ENCODE measurements around the gene ATP11A. TPM values are rescaled to one million over a fixed set of nuclear protein-coding genes. Genes with fewer than 3 reads are reported as not detected.

ATP11A gene
- total and polyA plus RNA-seq, 2 donors (not counting 3 experiments of a cell fraction or from before 2014, with no cell fraction given), result 16.5 to 88.1 TPM

DNA sequence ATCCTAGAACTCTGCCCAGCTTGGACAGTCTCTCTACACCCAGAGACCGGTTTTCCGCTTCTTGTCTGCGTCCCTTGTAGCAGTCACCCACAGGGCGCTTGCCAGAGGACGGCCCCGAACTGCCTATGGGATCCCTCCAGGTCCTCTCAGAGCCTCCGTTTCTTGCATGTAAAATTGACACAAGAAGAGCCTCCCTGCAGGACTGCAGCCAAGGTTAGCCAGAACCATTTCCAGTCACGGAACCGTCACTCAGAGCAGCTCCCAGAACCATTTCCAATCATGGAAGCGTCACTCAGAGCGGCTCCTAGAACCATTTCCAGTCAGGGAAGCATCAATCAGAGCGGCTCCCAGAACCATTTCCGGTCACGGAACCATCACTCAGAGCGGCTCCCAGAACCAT lies 65.5 kb downstream of the ATP11A start:
- CTCF ChIA-PET, result no interaction called here
- Histone ChIP-seq H3K79me2 (ENCODE audit: control insufficient read depth, insufficient read depth, low read length) (peaks cover 4% of the 10 kb centered on the region), H3K4me2 (ENCODE audit: insufficient read depth, low read length) (no peak overlapping the region), H3K27ac (ENCODE audit: insufficient read depth, low read depth, low read length) (no peak overlapping the region), H3K4me3 (replicated peaks in 1 of 3; ENCODE audit: insufficient read depth in 1 of 3, low read depth in 1 of 3, low read length in 3 of 3) (no peak overlapping the region), H2AFZ (ENCODE audit: low read depth, low read length) (no peak overlapping the region), H3K9me1 (replicated peaks; ENCODE audit: control insufficient read depth, extremely low read depth, insufficient read depth, low read length) (no peaks in the 10 kb centered on the region), H3K36me3 (ENCODE audit: control insufficient read depth in 2 of 2, extremely low read depth in 1 of 2, insufficient read depth in 2 of 2, low read length in 2 of 2) (no peaks in the 10 kb centered on the region), H3K9ac (replicated peaks; ENCODE audit: extremely low read depth, insufficient read depth, low read length) (no peak overlapping the region), H3K9me3 (replicated peaks; ENCODE audit: control insufficient read depth, insufficient read depth, low read length) (no peaks in the 10 kb centered on the region), H3K4me1 (ENCODE audit: control insufficient read depth, extremely low read depth, insufficient read depth, low read length) (peaks cover 7% of the 10 kb centered on the region), H3K27me3 (ENCODE audit: control insufficient read depth in 2 of 2, insufficient read depth in 2 of 2, low read length in 2 of 2) (no peaks in the 10 kb centered on the region), H4K20me1 (replicated peaks; ENCODE audit: control insufficient read depth, extremely low read depth, insufficient read depth, low read length) (no peaks in the 10 kb centered on the region)
- no TSS peak for BruUV-seq (replicated peaks)
- dilution Hi-C loops (cut with MboI; ENCODE audit: extremely low pct_ligation_motif_present, low sequenced_read_pairs) (no loop called here), intact Hi-C loops (cut with micrococcal nuclease) (no loop called here)
- POLR2A ChIA-PET, result no interaction called here
- no peak for DNase-seq (ENCODE audit: low read depth, low spot score)
- no peak for FAIRE-seq
- TF ChIP-seq, protein P1, sequence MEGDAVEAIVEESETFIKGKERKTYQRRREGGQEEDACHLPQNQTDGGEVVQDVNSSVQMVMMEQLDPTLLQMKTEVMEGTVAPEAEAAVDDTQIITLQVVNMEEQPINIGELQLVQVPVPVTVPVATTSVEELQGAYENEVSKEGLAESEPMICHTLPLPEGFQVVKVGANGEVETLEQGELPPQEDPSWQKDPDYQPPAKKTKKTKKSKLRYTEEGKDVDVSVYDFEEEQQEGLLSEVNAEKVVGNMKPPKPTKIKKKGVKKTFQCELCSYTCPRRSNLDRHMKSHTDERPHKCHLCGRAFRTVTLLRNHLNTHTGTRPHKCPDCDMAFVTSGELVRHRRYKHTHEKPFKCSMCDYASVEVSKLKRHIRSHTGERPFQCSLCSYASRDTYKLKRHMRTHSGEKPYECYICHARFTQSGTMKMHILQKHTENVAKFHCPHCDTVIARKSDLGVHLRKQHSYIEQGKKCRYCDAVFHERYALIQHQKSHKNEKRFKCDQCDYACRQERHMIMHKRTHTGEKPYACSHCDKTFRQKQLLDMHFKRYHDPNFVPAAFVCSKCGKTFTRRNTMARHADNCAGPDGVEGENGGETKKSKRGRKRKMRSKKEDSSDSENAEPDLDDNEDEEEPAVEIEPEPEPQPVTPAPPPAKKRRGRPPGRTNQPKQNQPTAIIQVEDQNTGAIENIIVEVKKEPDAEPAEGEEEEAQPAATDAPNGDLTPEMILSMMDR (IDR thresholded peaks at IDR 0.05; ENCODE audit: extremely low read depth in 1 of 2, insufficient read depth in 1 of 2, low read depth in 1 of 2, low read length in 2 of 2), result no peak
- TF ChIP-seq POLR2AphosphoS5 (IDR thresholded peaks at IDR 0.05; ENCODE audit: insufficient read depth, low read depth, low read length) (no peak), EZH2 (IDR thresholded peaks at IDR 0.05; ENCODE audit: borderline replicate concordance, low read depth, low read length, severe bottlenecking) (no peak), MYC (IDR thresholded peaks at IDR 0.05; ENCODE audit: low read depth, low read length) (no peak), GATA2 (IDR thresholded peaks at IDR 0.05; ENCODE audit: insufficient read depth, insufficient read length, low read depth, low read length) (no peak), POLR2A (IDR thresholded peaks at IDR 0.05; ENCODE audit: low read depth, low read length) (no peak), FOS (IDR thresholded peaks at IDR 0.05; ENCODE audit: borderline replicate concordance, insufficient read depth, low read length) (no peak), JUN (IDR thresholded peaks at IDR 0.05; ENCODE audit: borderline replicate concordance, insufficient read depth, insufficient read length, low read depth) (no peak)
- TF ChIP-seq, protein P2, sequence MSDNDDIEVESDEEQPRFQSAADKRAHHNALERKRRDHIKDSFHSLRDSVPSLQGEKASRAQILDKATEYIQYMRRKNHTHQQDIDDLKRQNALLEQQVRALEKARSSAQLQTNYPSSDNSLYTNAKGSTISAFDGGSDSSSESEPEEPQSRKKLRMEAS (IDR thresholded peaks at IDR 0.05; ENCODE audit: insufficient read depth, insufficient read length), result no peak

Measured in endothelial cell of umbilical vein (primary cell).